IPS-NIHi7 (cell line): ENCODE measurements around the gene KANK2.

Source experiments
- DNase-seq: peaks from one replicate; pipeline ENCODE4 v3.0.0; 2012; ENCODE audit warnings: mixed read lengths; ENCODE audit errors: extremely low spot score

KANK2 gene

DNA sequence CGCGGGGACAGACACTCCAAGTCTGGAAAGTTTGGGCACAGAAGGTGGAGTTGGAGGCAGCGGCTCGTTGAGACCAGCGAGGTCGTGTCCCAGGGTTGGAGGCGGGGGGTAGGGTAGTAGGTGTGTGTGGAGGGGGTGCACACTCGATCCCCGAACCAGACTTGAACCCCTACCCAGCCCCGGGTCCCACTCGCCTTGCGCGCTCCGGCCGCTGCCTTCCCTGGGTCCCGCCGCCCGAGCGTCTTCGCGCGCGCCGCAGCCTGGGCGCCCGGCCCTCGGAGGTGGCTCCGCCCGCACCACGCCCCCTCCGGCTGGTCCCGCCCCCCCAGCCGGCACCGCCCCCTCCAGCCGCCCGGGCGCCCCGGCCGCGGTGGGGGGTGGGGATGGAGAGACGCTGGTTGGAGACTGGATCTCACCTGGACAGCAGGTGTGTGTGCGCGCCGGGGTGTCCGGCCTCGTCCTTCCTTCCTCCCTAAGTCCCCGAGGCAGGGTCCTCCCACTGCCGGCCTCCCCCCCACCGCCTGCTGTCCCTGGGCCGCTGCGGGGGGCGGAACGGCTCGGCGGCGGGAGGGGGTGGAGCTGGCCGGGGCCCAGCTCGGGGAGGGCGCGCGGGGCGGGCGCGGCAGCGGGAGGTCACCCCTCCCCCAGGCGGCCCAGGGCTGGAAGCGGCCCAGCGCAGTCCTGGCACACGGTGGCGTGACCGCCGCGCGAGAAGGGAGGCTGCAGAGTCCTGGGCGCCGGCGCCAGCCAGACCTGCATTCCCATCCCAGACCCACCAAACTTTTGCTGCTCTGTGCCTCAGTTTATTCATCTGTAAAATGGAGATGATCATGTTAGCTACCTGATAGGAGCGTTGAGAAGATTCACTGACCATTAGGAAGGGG lies at the start of gene KANK2:
TSS of gene KANK2 (minus strand) at position 255 of the 884 bp plus-strand sequence. CDS start 3,034 bp downstream, outside the sequence.
- peak; percentile 99 for DNase-seq

DNA sequence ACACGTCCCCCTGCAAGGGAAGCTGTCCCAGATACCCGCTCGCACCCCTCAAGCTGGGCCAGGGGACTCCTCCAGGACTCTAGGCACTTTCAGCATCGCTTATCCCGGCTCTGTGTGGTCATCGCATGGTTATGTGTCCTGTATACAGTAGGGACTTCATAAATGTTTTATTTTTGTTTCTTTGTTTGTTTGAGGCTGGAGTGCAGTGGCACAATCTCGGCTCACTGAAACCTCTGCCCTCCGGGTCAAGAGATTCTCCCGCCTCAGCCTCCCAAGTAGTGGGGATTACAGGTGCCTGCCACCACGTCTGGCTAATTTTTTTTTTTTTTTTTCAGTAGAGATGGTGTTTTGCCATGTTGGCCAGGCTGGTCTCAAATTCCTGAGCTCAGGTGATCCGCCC lies 49.6 kb upstream of the KANK2 start:
- DNase-seq: no peak

DNA sequence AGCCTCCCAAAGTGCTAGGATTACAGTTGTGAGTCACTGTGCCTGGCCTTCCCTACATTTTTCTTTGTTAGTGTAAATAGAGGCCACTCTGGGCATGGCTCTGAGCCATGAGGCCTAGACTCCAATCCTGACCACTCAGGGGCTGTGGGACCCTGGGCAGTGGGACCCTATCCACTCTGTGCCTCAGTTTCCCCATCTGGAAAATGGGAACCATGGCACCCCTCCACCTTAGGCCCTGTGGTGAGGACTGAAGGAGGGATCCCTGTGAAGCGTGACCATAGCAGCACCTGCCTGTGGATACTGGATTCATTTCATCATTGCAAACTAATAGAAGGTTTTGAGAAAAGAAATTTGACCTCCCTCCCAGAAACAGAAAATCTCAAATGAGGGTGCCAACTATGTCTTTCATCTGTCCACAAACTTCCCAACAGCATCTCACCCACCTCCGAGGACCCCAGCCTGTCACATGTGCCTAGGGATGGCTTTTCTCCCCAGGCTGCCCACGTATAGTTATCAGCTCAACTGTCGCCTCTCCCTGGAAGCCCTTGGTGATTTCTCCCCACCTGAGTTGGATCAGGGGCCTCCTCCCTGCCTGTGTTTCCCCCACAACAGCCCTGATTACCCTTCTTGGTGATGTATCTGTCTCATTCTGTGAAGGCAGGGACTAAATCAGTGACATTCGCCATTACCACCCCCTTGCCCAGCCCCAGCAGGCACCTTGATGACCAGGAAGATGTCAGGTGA lies 47.7 kb upstream of the KANK2 start:
- DNase-seq: no peak

DNA sequence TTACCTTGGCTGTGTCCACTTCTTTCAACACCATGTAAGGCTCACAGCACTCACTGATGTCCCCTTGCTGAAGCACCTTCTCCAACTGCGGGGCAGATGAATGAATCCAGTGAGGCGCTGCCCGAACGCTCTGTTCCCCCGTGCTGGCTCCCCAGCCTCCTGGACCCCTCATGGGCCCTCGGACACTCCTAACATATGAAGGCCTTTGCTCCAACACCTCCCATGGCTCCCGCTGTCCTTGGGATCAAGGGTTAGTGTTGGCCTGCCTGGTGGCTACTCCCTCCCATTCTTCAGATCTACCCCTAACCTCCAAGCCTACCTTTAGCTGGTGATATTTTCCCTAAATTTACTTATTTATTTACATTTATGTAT lies 46.4 kb upstream of the KANK2 start:
- DNase-seq: no peak

DNA sequence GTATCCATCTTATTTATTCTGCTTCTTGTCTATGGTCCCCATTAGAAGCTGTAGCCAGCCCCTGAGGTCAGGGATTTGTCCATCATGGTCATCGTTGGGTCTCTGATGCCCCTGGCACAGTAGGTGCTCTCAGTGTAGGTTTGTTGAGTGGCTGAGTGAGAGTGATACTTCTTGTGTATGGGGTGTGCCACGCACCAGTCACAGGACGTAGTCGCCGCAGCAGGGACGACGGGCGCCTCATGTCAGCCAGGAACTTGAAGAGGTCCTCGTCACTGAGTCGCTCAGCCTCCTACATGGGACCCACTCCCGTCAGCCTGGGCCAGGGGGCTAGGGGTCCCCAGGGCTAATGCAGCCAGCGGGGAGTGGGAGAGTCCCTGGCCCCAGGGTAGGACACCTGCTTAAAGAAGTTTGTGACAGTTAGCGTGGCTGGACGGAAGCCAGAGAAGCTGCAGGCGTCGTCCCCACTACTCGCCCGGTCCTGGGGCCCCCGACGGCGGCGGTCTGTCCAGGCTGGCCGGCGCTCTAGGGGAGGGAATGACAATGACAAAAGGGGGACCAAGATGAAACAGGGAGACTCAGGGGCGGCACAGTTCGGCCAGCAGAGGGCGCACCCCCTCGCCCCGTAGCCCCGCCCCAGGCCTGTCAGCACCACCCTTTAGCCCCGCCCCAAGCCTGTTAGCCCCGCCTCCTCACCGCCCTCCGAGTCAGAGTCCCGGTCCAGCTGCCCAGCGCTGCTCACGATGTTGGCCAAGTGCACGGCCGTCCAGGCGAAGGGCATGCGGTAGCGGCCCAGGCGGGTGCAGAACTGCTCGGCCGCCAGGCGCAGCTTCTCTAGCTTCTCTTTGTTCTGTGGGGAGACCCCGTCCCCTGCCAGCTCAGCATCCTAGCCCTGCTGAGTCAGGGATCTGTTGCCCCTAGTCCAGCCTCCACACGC lies 45.8 kb upstream of the KANK2 start:
- DNase-seq: peak; percentile 100

DNA sequence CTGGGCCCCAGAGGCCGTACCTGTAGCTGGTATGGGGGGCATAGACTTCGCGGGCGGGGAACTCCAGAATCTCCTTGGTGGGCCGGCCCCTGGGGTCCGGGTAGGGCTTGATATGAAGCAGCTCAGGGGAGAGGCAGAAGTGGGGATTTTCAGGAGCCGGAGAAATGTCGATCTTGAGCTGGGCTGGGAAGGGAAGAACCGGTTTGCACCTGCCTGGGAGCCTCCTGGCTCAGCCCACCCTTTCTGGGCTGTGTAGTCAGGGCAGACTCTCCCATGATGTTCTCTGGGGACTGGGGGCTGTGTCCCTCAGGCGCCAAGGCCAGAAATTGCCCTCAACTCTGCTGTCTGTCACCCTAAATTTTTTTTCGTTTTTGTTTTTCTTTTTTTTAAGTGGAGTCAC lies 44.7 kb upstream of the KANK2 start:
- no peak for DNase-seq

DNA sequence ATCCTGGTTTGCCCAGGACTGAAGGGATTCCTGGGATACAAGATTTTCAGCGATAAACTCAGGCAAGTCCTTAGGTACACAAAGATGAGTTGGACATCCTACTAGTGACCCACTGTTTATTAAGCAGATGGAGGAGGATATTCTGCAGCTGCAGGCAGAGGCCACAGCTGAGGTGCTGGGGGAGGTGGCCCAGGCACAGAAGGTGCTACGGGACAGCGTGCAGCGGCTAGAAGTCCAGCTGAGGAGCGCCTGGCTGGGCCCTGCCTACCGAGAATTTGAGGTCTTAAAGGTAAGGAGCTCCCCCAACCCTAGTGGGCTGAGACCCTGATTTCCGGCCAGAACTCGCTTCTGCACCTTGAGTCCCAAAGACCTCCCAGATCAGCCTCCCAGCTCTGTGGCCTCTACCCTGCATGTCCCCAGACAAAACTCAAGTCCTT lies 42.7 kb upstream of the KANK2 start:
- no peak for DNase-seq

DNA sequence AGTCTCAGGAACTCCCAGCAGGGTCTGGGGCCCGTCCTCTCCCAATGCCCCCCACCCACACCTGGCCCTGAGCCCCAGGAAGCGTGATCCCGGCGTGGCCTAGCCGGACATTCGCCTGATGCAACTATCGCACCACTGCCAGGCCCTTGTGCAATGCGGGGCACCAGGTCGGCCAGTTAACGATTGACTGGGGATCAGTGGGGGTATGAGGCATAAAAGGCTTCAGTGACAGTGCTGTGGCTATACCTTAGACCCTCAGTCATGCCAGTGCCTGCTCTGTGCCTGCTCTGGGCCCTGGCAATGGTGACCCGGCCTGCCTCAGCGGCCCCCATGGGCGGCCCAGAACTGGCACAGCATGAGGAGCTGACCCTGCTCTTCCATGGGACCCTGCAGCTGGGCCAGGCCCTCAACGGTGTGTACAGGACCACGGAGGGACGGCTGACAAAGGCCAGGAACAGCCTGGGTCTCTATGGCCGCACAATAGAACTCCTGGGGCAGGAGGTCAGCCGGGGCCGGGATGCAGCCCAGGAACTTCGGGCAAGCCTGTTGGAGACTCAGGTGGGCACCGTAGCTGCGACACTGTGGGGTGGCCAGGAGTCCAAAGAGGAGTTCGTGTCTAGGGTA lies 42.1 kb upstream of the KANK2 start, which contains the start of gene ANGPTL8:
TSS of gene ANGPTL8 (plus strand) at position 243 of the 624 bp plus-strand sequence. CDS start at position 262, 19 bp downstream.
- no peak for DNase-seq

DNA sequence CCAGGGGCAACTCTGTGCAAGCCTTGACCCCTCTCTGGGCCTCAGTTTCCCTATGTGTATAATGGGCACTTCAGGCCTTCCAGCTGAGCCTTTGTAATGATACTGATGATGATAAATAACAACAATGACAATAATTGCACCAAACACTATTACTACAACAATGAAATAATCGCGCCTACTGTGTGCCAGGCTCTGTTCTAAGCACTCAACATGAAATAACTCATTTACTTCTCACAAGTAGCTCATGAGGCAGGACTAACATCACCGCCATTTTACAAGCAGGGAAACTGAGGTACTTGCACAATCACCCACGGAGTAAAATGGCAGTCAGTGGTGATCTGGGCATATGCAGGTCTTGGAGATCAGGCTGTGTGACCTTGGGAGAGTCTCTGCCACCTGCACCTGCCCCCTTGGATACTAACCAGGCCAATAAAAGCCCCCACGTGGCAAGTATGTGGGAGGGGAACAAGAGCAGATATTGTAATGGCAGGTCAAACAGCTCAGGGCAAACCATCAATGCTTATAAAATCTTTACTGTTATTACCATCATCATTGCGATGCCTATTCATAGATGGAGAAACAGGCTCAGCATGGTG lies 41.5 kb upstream of the KANK2 start:
- DNase-seq: no peak

DNA sequence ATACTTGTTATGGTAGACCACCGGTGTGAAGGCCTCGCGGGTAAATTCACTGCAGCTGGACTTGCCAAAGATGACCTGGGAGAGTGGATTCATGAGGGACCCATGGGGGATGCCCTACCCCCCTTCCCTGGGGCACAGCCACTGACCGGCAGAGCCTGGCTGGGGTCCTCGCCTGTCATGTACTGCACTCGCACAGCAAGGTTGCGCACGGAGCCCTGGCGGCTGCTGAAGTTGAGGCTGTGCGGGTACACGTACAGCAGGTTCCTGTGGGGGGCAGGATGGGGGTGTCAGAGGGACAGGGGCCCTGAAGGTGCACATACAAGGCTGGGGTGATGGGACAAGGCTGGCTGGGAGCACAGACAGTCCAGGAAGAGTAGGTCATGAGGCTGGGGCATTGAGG lies 40.7 kb upstream of the KANK2 start:
- no peak for DNase-seq

DNA sequence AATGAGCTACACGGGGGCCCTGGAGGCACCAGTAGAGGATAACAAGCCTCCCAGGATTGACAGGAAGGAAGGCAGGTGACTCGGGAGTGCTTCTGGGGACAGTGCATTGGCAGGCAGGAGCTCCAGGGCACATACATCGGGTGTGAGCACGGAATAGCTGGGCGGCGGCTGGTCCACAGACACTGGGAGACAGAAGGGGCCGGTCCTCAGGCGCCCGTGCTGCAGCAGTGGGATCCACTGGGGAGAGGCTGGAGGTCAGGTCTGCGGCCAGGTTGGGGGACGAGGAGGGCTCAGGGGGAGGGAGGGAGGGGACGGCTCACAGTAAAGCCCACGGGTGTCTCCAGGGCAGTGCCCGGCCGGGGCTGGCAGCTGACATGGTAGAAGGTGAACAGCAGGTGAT lies 40.0 kb upstream of the KANK2 start:
- DNase-seq: no peak

DNA sequence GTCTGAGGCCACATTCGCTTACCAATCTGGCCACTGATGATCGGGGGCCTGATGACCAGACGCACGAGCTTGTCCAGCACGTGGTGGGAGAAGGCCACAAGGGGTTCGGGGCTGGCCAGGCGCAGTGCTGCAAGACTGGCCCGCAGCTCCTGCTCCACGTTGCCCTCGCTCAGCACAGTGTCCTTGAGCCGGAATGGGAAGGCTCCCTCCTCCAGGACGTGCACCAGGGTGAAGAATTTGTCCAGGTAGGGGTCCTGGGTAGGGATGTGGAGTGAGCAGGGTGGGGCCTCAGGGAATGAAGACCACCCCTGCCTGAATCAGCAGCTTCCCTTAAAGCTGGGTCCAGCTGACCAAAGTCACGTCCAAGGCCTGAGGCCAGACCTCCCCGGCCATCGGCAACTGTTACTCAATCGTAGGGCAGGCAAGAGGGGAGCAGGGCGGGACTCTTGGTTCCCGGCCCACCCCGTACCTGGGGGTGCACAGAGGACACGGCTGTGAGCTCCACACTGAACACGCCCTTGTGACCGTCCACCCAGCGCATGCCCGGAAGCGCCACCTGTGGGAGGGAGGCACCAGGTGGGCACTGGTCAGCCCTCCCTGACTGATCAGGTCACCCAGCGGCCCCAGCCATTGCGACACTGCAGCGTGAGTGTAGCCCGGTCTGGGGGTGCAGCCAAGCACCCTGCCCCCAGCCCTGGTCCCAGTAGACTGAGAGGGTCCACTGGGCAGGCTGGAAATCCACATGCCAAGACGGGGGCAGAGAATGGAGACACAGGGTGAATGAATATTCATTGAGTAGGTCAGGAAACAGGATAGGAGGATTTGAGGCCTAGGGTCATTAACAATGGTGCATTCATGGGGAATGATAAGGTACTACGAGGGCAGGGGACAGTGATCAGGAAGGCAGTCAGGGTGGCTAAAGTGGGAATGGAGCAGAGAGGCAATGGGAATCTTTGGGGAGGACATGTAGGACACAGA lies 39.3 kb upstream of the KANK2 start:
- DNase-seq: no peak

DNA sequence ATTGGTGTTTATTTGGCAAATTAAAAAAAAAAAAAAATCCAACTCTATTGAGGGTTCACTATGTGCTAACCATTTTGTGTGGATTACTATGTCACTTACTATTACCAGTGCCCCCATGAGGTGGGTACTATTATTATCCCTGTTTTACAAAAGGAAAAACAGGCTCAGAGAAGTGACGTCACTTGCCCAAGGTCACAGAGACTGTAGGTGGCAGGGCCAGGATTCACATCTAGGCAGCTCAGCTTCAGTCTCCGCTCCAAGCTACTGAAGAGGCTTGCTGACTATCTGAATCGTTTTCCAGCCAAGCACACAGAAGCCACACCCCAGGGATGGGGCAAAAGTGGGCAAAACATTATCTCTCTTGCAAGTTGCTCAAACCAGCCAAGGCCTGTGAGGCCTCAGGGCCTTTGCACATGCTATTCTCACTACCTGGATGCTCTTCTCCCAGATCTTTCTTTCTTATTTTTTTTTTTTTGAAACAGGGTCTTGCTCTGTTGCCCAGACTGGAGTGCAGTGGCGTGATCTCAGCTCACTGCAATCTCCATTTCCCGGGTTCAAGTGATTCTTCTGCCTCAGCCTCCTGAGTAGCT lies 37.2 kb upstream of the KANK2 start:
- DNase-seq: no peak

DNA sequence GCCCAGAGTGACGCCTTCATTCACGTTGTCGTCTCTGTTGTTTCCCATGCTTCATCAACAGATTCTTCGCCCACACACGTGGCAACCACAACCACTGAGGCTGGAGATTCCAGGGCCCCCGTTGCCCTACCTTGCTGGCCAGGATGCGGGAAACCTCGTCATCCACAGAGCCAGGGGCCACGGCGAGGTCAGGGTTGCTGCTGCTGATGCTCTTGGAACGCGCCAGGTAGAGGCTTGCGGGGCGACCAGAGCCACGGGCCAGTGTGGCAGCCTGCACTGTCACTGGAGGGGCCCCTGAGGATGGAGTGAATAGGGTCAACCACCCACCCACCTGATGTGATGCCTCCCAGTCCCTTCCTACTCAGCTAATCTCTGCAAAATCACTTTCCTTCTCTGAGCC lies 35.7 kb upstream of the KANK2 start:
- DNase-seq: no peak

DNA sequence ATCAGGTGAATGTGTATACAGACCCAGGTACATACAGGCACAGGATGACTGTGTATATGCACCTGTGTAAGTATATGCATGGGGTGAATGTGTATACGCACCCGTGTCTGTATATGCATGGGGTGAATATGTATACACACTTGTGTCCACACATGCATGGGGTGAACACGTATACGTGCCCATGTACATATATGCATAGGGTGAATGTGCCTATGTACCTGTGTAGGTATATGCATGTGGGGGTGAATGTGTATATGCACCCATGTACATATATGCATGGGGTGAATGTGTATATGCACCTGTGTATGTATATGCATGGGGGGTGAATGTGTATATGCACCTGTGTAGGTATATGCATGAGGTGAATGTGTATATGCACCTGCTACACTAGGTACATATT lies 35.2 kb upstream of the KANK2 start:
- no peak for DNase-seq

DNA sequence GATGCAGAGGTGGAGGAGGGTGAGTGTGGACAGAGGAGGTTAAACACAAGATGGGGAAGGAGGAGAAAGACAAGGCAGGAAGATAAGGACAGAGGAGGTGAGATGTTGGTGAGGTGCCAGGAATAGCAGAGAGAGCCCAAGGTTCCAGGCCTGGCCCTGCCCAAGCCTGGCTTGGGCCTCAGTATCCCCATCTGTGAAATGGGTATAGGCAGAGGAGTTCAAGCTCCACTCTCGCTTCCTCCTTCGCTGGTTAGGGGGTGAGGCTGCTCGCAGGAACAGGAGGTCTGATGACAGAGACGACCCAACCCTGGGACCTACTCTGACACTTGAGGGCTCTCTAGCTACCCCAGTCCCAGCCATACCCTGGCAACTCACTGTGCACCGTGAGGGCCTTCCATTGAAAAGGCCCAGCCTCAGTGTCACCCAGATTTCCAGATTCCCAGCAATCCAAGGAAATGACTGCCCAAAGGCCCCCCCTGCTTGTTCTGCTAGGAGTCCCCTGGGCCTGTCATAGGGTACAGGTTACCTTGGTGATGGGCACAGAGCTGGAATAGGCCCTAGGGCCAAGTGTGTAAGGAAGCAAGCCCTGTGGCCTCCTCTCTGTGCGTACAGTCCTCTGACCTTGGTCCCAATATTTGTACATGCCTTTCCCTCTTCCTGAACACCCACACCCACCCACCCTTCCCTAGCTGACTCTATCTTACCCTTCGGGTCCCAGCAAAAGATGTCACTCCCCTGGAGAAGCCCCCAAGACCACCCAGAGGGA lies 33.5 kb upstream of the KANK2 start:
- no peak for DNase-seq

DNA sequence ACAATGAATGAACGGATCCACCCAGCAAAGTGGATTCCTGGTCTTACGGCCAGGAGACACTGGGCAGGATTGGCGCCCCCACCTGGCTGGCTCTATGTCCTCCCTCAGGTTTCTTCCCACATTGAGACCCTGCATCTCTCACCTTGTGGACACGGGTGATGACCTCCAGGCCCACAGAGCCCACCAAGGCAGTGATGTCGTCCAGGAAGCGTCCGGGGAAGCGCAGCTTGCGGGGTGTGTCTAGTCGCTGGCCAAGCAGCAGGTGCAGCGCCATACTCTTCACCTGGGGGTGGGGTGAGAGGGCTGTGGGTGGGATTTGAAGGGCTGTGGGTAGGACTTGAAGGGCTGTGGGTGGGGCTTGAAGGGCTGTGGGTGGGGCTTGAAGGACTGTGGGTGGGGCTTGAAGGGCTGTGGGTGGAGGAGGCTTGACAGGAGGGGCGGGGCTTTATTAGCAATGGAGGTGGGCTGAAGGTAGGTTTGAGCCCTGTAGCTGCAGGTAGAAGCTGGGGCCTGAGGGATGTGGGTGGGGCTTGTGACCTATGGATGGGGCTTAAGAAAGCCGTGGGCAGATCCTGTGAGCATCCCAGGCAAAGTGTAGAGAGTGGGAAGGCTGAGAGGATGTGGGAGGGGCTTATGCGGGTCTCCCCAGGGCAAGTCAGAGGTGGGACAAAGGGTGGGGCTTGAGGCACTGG lies 30.0 kb upstream of the KANK2 start:
- peak; percentile 96 for DNase-seq

DNA sequence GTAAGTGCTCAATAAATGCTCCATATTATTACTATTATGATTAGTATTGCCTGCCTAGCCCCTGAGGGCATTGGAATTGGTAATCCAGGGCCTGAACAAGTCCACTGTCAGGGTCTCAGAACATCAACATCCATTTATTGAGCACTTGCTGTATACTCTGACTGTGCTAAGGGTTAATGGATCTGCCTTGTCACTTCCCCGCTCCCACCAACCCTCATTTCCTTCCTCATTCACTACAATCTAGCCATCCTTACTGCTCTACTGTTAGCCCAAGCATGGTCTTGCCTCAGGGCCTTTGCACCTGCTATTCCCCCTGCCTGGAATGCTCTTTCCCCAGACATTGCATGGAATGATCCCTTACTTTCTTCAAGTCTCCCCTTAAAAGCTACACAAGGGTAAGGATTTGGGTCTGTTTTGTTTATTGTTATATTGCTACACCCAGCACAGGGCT lies 29.4 kb upstream of the KANK2 start:
- DNase-seq: no peak
